Progenitor cell of endocrine pancreas (in vitro differentiated cells): ENCODE results near the gene INAFM2. TPM values are rescaled to one million over a fixed set of nuclear protein-coding genes. Genes with fewer than 3 reads are reported as not detected.

Experiments
- DNase-seq: peaks from one replicate; pipeline ENCODE4 v3.0.0; 2021; ENCODE audit warnings: low spot score; ENCODE audit not compliant: unreplicated experiment
- H3K27ac Mint-ChIP-seq: 2 replicates; pipeline ENCODE4 v1.8.0; 2021; ENCODE audit warnings: mild to moderate bottlenecking, moderate library complexity, mixed read lengths
- H3K27me3 Mint-ChIP-seq: 2 replicates; pipeline ENCODE4 v1.8.0; 2021; ENCODE audit warnings: mixed read lengths
- H3K36me3 Mint-ChIP-seq: 2 replicates; pipeline ENCODE4 v1.8.0; 2022; ENCODE audit warnings: mixed read lengths; ENCODE audit not compliant: insufficient read depth
- H3K4me1 Mint-ChIP-seq: 2 replicates; pipeline ENCODE4 v1.8.0; 2021; ENCODE audit warnings: low read depth, mixed read lengths
- H3K4me3 Mint-ChIP-seq: 2 replicates; pipeline ENCODE4 v1.8.0; 2021; ENCODE audit warnings: low read depth, mild to moderate bottlenecking, moderate library complexity, mixed read lengths
- H3K9me3 Mint-ChIP-seq: 2 replicates; pipeline ENCODE4 v1.8.0; 2021; ENCODE audit warnings: low read depth, mixed read lengths
- total RNA-seq: library from RNA; stranded (reverse); gene quantifications from 2 replicates; pipeline ENCODE4 v1.2.1, GENCODE V29; 2021
- TF ChIP-seq, protein P1 (sequence below): fragments of 200-600 bp; sonication (generic); IDR thresholded peaks from one replicate; pipeline ENCODE4 v1.5.0; 2021; ENCODE audit warnings: antibody characterized with exemption, mild to moderate bottlenecking; ENCODE audit not compliant: unreplicated experiment

Gene INAFM2
- total RNA-seq, 1 donor from 2014 or later = 14.9 TPM

DNA sequence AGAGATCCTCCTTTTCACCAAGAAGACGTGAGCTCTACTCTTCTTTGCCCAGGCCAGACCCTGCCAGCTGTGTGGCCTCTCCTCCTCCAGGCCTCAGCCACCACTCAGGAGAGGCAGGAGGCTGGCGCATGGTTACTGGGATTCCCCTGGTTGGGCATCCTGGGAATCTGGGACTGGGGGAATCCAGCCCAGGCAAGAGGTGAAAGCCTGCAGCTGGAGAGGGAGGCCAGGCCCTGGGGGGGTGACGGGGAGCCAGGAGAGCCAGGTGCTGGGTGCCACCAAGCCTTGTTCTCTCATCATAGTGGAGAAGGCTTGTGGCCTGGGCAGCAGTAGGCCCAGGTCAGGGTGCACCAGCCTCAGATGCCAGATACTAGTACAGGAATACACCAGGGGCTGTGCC, 11.0 kb downstream of the INAFM2 start:
- TF ChIP-seq, protein P1, sequence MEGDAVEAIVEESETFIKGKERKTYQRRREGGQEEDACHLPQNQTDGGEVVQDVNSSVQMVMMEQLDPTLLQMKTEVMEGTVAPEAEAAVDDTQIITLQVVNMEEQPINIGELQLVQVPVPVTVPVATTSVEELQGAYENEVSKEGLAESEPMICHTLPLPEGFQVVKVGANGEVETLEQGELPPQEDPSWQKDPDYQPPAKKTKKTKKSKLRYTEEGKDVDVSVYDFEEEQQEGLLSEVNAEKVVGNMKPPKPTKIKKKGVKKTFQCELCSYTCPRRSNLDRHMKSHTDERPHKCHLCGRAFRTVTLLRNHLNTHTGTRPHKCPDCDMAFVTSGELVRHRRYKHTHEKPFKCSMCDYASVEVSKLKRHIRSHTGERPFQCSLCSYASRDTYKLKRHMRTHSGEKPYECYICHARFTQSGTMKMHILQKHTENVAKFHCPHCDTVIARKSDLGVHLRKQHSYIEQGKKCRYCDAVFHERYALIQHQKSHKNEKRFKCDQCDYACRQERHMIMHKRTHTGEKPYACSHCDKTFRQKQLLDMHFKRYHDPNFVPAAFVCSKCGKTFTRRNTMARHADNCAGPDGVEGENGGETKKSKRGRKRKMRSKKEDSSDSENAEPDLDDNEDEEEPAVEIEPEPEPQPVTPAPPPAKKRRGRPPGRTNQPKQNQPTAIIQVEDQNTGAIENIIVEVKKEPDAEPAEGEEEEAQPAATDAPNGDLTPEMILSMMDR = no peak
- Mint-ChIP-seq H3K27me3 (peaks cover 37% of the 10 kb centered on the region), H3K4me3 (no peak overlapping the region), H3K27ac (no peak overlapping the region), H3K9me3 (no peaks in the 10 kb centered on the region), H3K4me1 (peaks cover 3% of the 10 kb centered on the region), H3K36me3 (no peaks in the 10 kb centered on the region)
- DNase-seq = no peak

DNA sequence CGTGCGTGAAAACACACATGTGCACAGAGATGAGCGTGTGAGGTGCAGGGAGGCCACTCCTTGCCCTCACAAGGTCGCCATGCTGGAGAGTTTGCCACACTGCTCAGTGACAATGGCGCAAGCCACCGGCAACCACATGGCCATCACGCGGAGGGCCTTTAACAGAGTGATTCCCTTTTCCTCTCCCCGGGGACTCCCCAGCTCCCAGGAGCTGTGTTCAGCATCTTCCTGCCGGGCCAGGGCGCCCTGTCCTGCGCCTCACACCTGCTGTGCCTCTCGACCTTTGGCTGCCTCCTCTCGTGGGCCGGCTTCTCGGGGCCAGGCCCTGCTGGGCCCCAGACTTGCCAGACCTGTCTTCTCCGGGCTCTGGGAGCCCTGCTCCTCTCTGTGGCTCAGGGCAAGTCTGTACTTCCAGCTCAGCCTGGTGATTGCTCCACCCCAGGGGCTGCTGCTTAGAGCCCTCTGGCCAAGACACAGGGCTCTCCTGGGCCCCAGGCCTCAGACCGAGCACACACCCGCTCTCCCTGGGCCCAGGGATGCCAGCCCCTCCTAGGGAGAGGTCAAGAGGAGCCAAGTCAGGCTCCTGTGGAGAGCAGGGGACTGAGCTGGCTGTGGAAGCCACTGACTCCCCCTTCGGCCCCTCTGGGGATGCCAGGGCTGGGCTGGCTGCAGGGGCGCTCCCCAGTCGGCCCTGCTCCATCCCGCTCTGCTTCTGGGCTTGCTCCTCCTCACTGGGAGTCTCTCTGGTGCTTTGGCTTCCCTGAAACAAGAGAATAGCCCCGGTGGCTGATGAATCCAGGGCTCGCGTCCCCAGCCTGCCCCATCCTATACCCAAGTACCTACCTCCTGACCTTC, 11.7 kb downstream of the INAFM2 start:
- H3K4me3 Mint-ChIP-seq = no peak overlapping the region
- no peaks in the 10 kb centered on the region for H3K36me3 Mint-ChIP-seq
- TF ChIP-seq, protein P1 = no peak
- H3K27me3 Mint-ChIP-seq = peaks cover 34% of the 10 kb centered on the region
- no peak overlapping the region for H3K27ac Mint-ChIP-seq
- DNase-seq = no peak
- H3K9me3 Mint-ChIP-seq = no peaks in the 10 kb centered on the region
- H3K4me1 Mint-ChIP-seq = peaks cover 3% of the 10 kb centered on the region

DNA sequence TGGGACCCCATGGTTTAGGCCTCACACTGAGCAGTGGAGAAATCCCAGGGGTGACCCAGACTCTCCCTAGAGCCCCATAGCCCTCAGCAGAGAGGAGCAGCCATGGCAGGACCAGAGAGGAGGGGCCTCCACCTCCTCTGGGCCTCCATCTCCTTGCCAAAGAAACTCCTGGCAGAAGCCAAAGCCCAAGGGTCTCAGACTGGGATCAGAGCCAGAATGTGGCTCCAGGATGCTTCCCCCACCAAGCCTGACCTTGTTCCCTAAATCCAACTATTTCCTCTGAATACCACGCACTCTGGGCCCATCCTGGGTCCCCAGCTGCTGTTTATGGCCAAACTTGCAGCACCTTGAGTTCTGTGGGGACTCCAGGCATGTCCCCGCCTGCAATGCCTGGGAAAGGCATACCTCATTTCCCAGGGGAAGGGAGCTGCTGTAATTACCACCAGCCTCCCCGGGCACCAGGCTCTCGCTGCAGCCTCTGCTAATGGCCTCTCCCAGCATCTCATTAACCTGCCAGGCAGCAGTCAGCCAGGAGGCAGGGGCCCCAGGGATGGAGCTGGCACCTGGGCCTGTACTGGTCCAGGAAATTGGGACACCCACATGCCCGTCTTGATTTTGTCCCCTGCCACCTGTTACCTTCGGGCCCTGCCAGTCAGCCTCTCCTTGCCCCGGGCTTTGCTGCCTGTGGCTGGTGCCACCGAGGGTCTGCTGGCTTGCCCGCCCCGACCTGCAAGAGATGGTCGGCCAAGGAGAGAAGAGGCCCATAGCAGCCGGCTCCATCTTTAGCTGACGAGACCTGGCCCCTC, 12.6 kb downstream of the INAFM2 start:
- TF ChIP-seq, protein P1 = no peak
- Mint-ChIP-seq H3K27ac (no peak overlapping the region), H3K9me3 (no peaks in the 10 kb centered on the region), H3K27me3 (peaks cover 32% of the 10 kb centered on the region), H3K4me3 (no peak overlapping the region), H3K4me1 (peaks cover 3% of the 10 kb centered on the region), H3K36me3 (no peaks in the 10 kb centered on the region)
- no peak for DNase-seq

DNA sequence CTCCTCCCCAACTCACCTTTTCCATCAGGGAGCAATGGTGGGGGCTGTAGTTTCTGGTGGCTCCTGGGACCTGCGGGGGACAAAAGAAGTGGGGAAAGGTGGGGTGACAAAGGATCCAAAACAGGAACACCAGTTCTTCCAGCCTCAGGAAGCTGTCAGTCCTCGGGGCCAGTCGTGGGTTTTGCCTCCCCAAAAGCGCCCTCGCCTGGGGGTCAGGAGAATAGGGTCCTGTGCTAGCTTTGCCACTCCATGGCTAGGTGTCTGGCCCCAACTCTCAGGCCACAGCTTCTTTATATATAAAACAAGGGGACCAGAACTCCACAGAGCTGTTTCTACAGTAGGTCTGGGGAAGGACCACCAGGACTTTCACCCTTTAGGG, 13.2 kb downstream of the INAFM2 start:
- Mint-ChIP-seq H3K4me3 (no peak overlapping the region), H3K27me3 (peaks cover 34% of the 10 kb centered on the region), H3K36me3 (no peaks in the 10 kb centered on the region), H3K9me3 (no peaks in the 10 kb centered on the region), H3K4me1 (peaks cover 5% of the 10 kb centered on the region), H3K27ac (no peak overlapping the region)
- TF ChIP-seq, protein P1 = peak; percentile 15
- no peak for DNase-seq

DNA sequence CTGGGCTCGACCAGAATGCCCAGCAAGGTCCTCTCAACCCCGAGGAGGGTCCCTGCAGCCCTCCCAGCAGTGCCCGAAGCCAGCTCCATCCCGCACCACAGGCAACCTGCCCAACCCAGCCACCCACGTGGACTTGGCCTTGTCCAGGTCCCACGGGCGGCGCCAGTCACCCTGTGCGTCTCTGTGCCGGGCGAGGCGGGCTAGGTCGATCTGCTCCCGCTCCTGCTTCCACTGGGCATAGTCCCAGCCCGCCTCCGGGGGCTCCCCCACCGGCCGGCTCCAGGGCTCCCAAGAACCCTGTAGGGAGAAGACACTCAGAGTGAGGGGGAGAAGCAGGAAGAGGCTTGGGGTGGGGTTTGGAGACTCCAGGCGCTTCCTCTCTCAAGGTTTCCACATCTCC, 14.1 kb downstream of the INAFM2 start:
- DNase-seq = no peak
- Mint-ChIP-seq H3K27me3 (peaks cover 31% of the 10 kb centered on the region), H3K27ac (no peak overlapping the region), H3K36me3 (no peaks in the 10 kb centered on the region), H3K4me1 (peaks cover 5% of the 10 kb centered on the region), H3K4me3 (no peak overlapping the region), H3K9me3 (no peaks in the 10 kb centered on the region)
- TF ChIP-seq, protein P1 = no peak
